HepG2 (cell line): ENCODE data around the gene MFAP4. TPM values are rescaled to one million over a fixed set of nuclear protein-coding genes. Genes with fewer than 3 reads are reported as not detected.

Experiments used
- BRCA1 ChIP-seq: sonication (generic); formaldehyde crosslinking; IDR thresholded peaks from 2 replicates; pipeline ENCODE4 v1.4.0; 2020; ENCODE audit warnings: missing genetic modification reagents
- CREBL2 ChIP-seq: sonication (generic); formaldehyde crosslinking; IDR thresholded peaks from 2 replicates; pipeline ENCODE4 v1.8.1; 2023; ENCODE audit warnings: missing genetic modification reagents, mild to moderate bottlenecking, borderline replicate concordance
- MED8 ChIP-seq: sonication (generic); formaldehyde crosslinking; IDR thresholded peaks from 2 replicates; pipeline ENCODE4 v1.8.1; 2023; ENCODE audit warnings: mild to moderate bottlenecking, missing genetic modification reagents; ENCODE audit not compliant: insufficient replicate concordance
- NFRKB ChIP-seq: fragments of 450-650 bp; IDR thresholded peaks from 2 replicates; pipeline ENCODE4 v1.6.1; 2017
- SCMH1 ChIP-seq: sonication (generic); formaldehyde crosslinking; IDR thresholded peaks from 2 replicates; pipeline ENCODE4 v1.9.0; 2021; ENCODE audit warnings: missing genetic modification reagents, mild to moderate bottlenecking, borderline replicate concordance
- SIN3A ChIP-seq: IDR thresholded peaks from 2 replicates; pipeline ENCODE4 v1.6.1; 2011; ENCODE audit warnings: low read depth, mild to moderate bottlenecking, control low read depth, low read length, borderline replicate concordance
- SRSF1 ChIP-seq: fragments of 200-400 bp; formaldehyde crosslinking; optimal IDR thresholded peaks from 2 replicates; pipeline ENCODE3; 2017; ENCODE audit warnings: mild to moderate bottlenecking, low read depth, low read length, moderate library complexity
- TARDBP ChIP-seq: sonication (generic); formaldehyde crosslinking; IDR thresholded peaks from 2 replicates; pipeline ENCODE4 v1.8.0; 2022; ENCODE audit warnings: mild to moderate bottlenecking, missing genetic modification reagents
- ZBTB34 ChIP-seq: sonication (generic); formaldehyde crosslinking; IDR thresholded peaks from 2 replicates; pipeline ENCODE4 v1.8.0; 2022; ENCODE audit warnings: mild to moderate bottlenecking, missing genetic modification reagents
- ZBTB37 ChIP-seq: sonication (generic); formaldehyde crosslinking; IDR thresholded peaks from 2 replicates; pipeline ENCODE4 v1.4.0; 2020; ENCODE audit warnings: mild to moderate bottlenecking, missing genetic modification reagents
- ZFP36L1 ChIP-seq: sonication (generic); formaldehyde crosslinking; IDR thresholded peaks from 2 replicates; pipeline ENCODE4 v1.8.0; 2022; ENCODE audit warnings: mild to moderate bottlenecking, missing genetic modification reagents, moderate library complexity
- ZFP82 ChIP-seq: sonication (generic); formaldehyde crosslinking; IDR thresholded peaks from 2 replicates; pipeline ENCODE4 v1.5.1; 2020; ENCODE audit warnings: mild to moderate bottlenecking, missing genetic modification reagents, borderline replicate concordance
- ZNF142 ChIP-seq: sonication (generic); formaldehyde crosslinking; IDR thresholded peaks from 2 replicates; pipeline ENCODE4 v1.4.0; 2020; ENCODE audit warnings: missing genetic modification reagents
- ZNF513 ChIP-seq: sonication (generic); formaldehyde crosslinking; conservative IDR thresholded peaks from 2 replicates; pipeline ENCODE4 v1.5.0; 2020; ENCODE audit warnings: missing genetic modification reagents
- ZNF569 ChIP-seq: sonication (generic); formaldehyde crosslinking; IDR thresholded peaks from 2 replicates; pipeline ENCODE4 v1.5.0; 2020; ENCODE audit warnings: mild to moderate bottlenecking, missing genetic modification reagents, moderate library complexity, borderline replicate concordance
- ZNF615 ChIP-seq: sonication (generic); formaldehyde crosslinking; IDR thresholded peaks from 2 replicates; pipeline ENCODE4 v1.5.0; 2020; ENCODE audit warnings: mild to moderate bottlenecking, missing genetic modification reagents, borderline replicate concordance
- ZNF709 ChIP-seq: sonication (generic); formaldehyde crosslinking; IDR thresholded peaks from 2 replicates; pipeline ENCODE4 v1.5.0; 2020; ENCODE audit warnings: mild to moderate bottlenecking, missing genetic modification reagents
- ZNF713 ChIP-seq: sonication (generic); formaldehyde crosslinking; IDR thresholded peaks from 2 replicates; pipeline ENCODE4 v1.4.0; 2020; ENCODE audit warnings: mild to moderate bottlenecking, missing genetic modification reagents
- ZSCAN12 ChIP-seq: sonication (generic); formaldehyde crosslinking; IDR thresholded peaks from 2 replicates; pipeline ENCODE4 v1.9.0; 2021; ENCODE audit warnings: mild to moderate bottlenecking, missing genetic modification reagents
- polyA plus RNA-seq, 8 experiments: library from polyadenylated mRNA; depleted of rRNA in 3 of 8; stranded (reverse) in 7 of 8; unstranded in 1 of 8; fragments of >200 nt; fragmentation: Illumina TruSeq in 4 of 8; extraction: Trizol in 4 of 8; gene quantifications; 2 replicates each; pipeline versions ENCODE4 v1.2.1 to v1.2.3, GENCODE V29; 2011 to 2016; ENCODE audit warnings: low read depth in 4 of 8, missing spikeins in 1 of 8, mixed read lengths in 1 of 8; ENCODE audit not compliant: insufficient read depth in 1 of 8
- total RNA-seq, 5 experiments: library from RNA; depleted of rRNA; stranded (reverse); fragments of >200 nt; fragmentation: Illumina TruSeq; extraction: Trizol; gene quantifications; 2 replicates each; pipeline ENCODE4 v1.2.3, GENCODE V29; 2016; ENCODE audit warnings: low read depth in 1 of 5

The MFAP4 gene
- total and polyA plus RNA-seq, 2 of the 13 experiments (the other 11 are each of a cell fraction or from before 2014, with no cell fraction given), result 0.08 TPM; not detected in 1

DNA sequence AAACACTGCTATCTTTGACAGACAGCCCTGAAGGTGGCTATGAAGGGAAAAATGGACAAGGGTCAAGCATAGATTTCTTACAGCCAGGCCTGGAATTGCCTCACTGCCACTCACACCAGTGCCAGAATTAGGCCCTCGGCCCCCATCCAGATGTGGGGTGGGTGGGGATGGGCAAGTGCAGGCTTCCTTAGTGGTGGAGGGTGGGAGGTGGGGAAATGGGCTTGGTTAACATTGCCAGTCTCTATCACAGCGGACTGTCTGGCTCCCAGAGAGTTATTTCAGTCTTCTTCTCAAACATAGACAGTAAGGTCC lies 49.3 kb downstream of the MFAP4 start (continued):
- TF ChIP-seq ZNF142 (CRISPR knock-in tag), result no peak
- TF ChIP-seq ZNF713 (CRISPR knock-in tag), result no peak
- 0 out of 2 replicates have a peak, but pooled peaks have one; percentile 16 for TF ChIP-seq BRCA1 (CRISPR knock-in tag)
- TF ChIP-seq ZFP36L1 (CRISPR knock-in tag), result no peak
- TF ChIP-seq ZBTB37, result no peak
- no peak for TF ChIP-seq ZNF513 (CRISPR knock-in tag)
- 0 out of 2 replicates have a peak, but pooled peaks have one; percentile 5 for TF ChIP-seq ZFP82
- 0 out of 2 replicates have a peak, but pooled peaks have one; percentile 35 for TF ChIP-seq ZNF709 (CRISPR knock-in tag)
- no peak for TF ChIP-seq CREBL2 (CRISPR knock-in tag)
- peak; percentile 27; the same call in 1 of the 2 replicates for TF ChIP-seq SIN3A
- no peak for TF ChIP-seq MED8
- TF ChIP-seq SCMH1 (CRISPR knock-in tag), result no peak
- TF ChIP-seq ZSCAN12 (CRISPR knock-in tag), result no peak
- peak; percentile 36; the same call in 1 of the 2 replicates for TF ChIP-seq ZNF615 (CRISPR knock-in tag)
- TF ChIP-seq ZBTB34 (CRISPR knock-in tag), result no peak
- no peak for TF ChIP-seq NFRKB
- TF ChIP-seq SRSF1, result no peak
- TF ChIP-seq ZNF569 (CRISPR knock-in tag), result no peak
- TF ChIP-seq TARDBP (CRISPR knock-in tag), result no peak
